H9 (cell line): ENCODE data around the gene ALKAL2. TPM values are rescaled to one million over a fixed set of nuclear protein-coding genes. Genes with fewer than 3 reads are reported as not detected.

Experiments used
- DNase-seq: peaks from one replicate; pipeline ENCODE4 v3.0.0-alpha.2; 2017
- H2AFZ ChIP-seq: one replicate; pipeline ENCODE4 v1.6.1; 2013; ENCODE audit warnings: mild to moderate bottlenecking, low read length, control low read depth, moderate library complexity
- H2AK5ac ChIP-seq: 2 replicates; pipeline ENCODE4 v1.6.1; 2013; ENCODE audit warnings: low read length, control low read depth, mixed read lengths; ENCODE audit not compliant: insufficient read length
- H2BK120ac ChIP-seq: one replicate; pipeline ENCODE4 v1.6.1; 2013; ENCODE audit warnings: low read depth, mild to moderate bottlenecking, low read length, control low read depth, inconsistent platforms; ENCODE audit not compliant: poor library complexity, severe bottlenecking
- H2BK12ac ChIP-seq: 2 replicates; pipeline ENCODE4 v1.6.1; 2013; ENCODE audit warnings: low read length, control low read depth, mixed read lengths, low read depth; ENCODE audit not compliant: insufficient read length
- H2BK15ac ChIP-seq: 2 replicates; pipeline ENCODE4 v1.6.1; 2013; ENCODE audit warnings: low read depth, low read length, control low read depth
- H2BK20ac ChIP-seq: one replicate; pipeline ENCODE4 v1.6.1; 2013; ENCODE audit warnings: low read depth, mild to moderate bottlenecking, low read length, control low read depth, inconsistent platforms; ENCODE audit not compliant: poor library complexity, severe bottlenecking
- H2BK5ac ChIP-seq: 2 replicates; pipeline ENCODE4 v1.6.1; 2013; ENCODE audit warnings: low read length, control low read depth, mixed read lengths; ENCODE audit not compliant: insufficient read length
- H3K14ac ChIP-seq: 2 replicates; pipeline ENCODE4 v1.6.1; 2013; ENCODE audit warnings: low read length, control low read depth; ENCODE audit not compliant: insufficient read depth
- H3K18ac ChIP-seq: 2 replicates; pipeline ENCODE4 v1.6.1; 2013; ENCODE audit warnings: low read depth, mild to moderate bottlenecking, mixed read lengths, low read length, control low read depth; ENCODE audit not compliant: insufficient read length
- H3K23ac ChIP-seq: 2 replicates; pipeline ENCODE4 v1.6.1; 2013; ENCODE audit warnings: low read length, control low read depth, mixed read lengths, low read depth; ENCODE audit not compliant: insufficient read length
- H3K23me2 ChIP-seq: 2 replicates; pipeline ENCODE4 v1.6.1; 2013; ENCODE audit warnings: low read depth, mild to moderate bottlenecking, mixed read lengths, low read length, control low read depth; ENCODE audit not compliant: insufficient read length, poor library complexity, severe bottlenecking
- H3K27ac ChIP-seq: 2 replicates; pipeline ENCODE4 v1.5.1; 2013; ENCODE audit warnings: low read length, control low read depth, mixed read lengths, low read depth; ENCODE audit not compliant: insufficient read length
- H3K27me3 ChIP-seq: 2 replicates; pipeline ENCODE4 v1.6.1; 2013; ENCODE audit warnings: low read length, control low read depth, inconsistent platforms; ENCODE audit not compliant: insufficient read depth
- H3K4ac ChIP-seq: 2 replicates; pipeline ENCODE4 v1.6.1; 2013; ENCODE audit warnings: low read depth, mild to moderate bottlenecking, control low read depth, inconsistent platforms, low read length, moderate library complexity
- H3K4me1 ChIP-seq: 2 replicates; pipeline ENCODE4 v1.6.1; 2013; ENCODE audit warnings: low read length, control low read depth, inconsistent platforms; ENCODE audit not compliant: insufficient read depth
- H3K4me2 ChIP-seq: 2 replicates; pipeline ENCODE4 v1.6.1; 2013; ENCODE audit warnings: low read length, control low read depth, mixed read lengths; ENCODE audit not compliant: insufficient read length, insufficient read depth
- H3K56ac ChIP-seq: 2 replicates; pipeline ENCODE4 v1.6.1; 2013; ENCODE audit warnings: low read depth, mild to moderate bottlenecking, mixed read lengths, low read length, control low read depth; ENCODE audit not compliant: insufficient read length
- H3K79me1 ChIP-seq: 2 replicates; pipeline ENCODE4 v1.6.1; 2013; ENCODE audit warnings: low read depth, mild to moderate bottlenecking, moderate library complexity, low read length, control low read depth, inconsistent platforms; ENCODE audit not compliant: insufficient read depth, poor library complexity, severe bottlenecking
- H3K79me2 ChIP-seq: 2 replicates; pipeline ENCODE4 v1.6.1; 2013; ENCODE audit warnings: low read length, control low read depth, inconsistent platforms; ENCODE audit not compliant: insufficient read depth
- H3K9ac ChIP-seq: 2 replicates; pipeline ENCODE4 v1.6.1; 2013; ENCODE audit warnings: low read length, control low read depth, mixed read lengths; ENCODE audit not compliant: insufficient read length; ENCODE audit errors: extremely low read depth
- H3K9me3 ChIP-seq: one replicate; pipeline ENCODE4 v1.6.1; 2013; ENCODE audit warnings: low read depth, low read length, inconsistent platforms; ENCODE audit not compliant: control insufficient read depth
- H3T11ph ChIP-seq: one replicate; pipeline ENCODE4 v1.6.1; 2013; ENCODE audit warnings: mild to moderate bottlenecking, low read length, control low read depth, inconsistent platforms
- H4K20me1 ChIP-seq: one replicate; pipeline ENCODE4 v1.6.1; 2013; ENCODE audit not compliant: control insufficient read depth, insufficient read length, insufficient read depth
- H4K5ac ChIP-seq: 2 replicates; pipeline ENCODE4 v1.6.1; 2013; ENCODE audit warnings: low read depth, mild to moderate bottlenecking, mixed read lengths, low read length, control low read depth; ENCODE audit not compliant: insufficient read length
- H4K8ac ChIP-seq: replicated peaks from 2 replicates; pipeline ENCODE4 v1.6.1; 2013; ENCODE audit warnings: low read length, control low read depth, mixed read lengths, low read depth; ENCODE audit not compliant: insufficient read length
- H4K91ac ChIP-seq: 2 replicates; pipeline ENCODE4 v1.6.1; 2013; ENCODE audit warnings: low read depth, mild to moderate bottlenecking, moderate library complexity, mixed read lengths, low read length, control low read depth; ENCODE audit not compliant: insufficient read length
- H3K27ac Mint-ChIP-seq, 3 experiments: 2 replicates in 2 of 3; 3 replicates in 1 of 3; pipeline ENCODE4 v1.8.0; 2020 to 2021; ENCODE audit warnings: mixed read lengths in 3 of 3, mild to moderate bottlenecking in 1 of 3, moderate library complexity in 1 of 3
- H3K27me3 Mint-ChIP-seq: 2 replicates; pipeline ENCODE4 v1.8.0; 2021; ENCODE audit warnings: low read depth, mild to moderate bottlenecking, moderate library complexity, mixed read lengths
- H3K36me3 Mint-ChIP-seq, 3 experiments: 2 replicates in 2 of 3; 3 replicates in 1 of 3; pipeline ENCODE4 v1.8.0; 2020 to 2021; ENCODE audit warnings: low read depth in 3 of 3, mixed read lengths in 3 of 3; ENCODE audit not compliant: insufficient read depth in 1 of 3
- H3K4me1 Mint-ChIP-seq, 2 experiments: 2 replicates each; pipeline ENCODE4 v1.8.0; 2020; ENCODE audit warnings: mixed read lengths in 2 of 2
- H3K4me3 Mint-ChIP-seq, 2 experiments: 2 replicates in 1 of 2; 3 replicates in 1 of 2; pipeline ENCODE4 v1.8.0; 2020 to 2021; ENCODE audit warnings: mild to moderate bottlenecking in 2 of 2, mixed read lengths in 2 of 2, moderate library complexity in 1 of 2
- H3K9me3 Mint-ChIP-seq, 2 experiments: 2 replicates in 1 of 2; 3 replicates in 1 of 2; pipeline ENCODE4 v1.8.0; 2020; ENCODE audit warnings: mild to moderate bottlenecking in 2 of 2, mixed read lengths in 2 of 2, moderate library complexity in 1 of 2
- WGBS: extraction: QIAGEN DNeasy Blood & Tissue Kit; methylation state at CpG from one replicate; pipeline ENCODE4 v1.1.7; 2013; ENCODE audit warnings: missing lambda C conversion rate, low lambda C conversion rate, mixed read lengths; ENCODE audit not compliant: insufficient read length; ENCODE audit errors: extremely low coverage; 5-methylcytosine and 5-hydroxymethylcytosine counted together
- total RNA-seq: library from RNA; stranded (reverse); gene quantifications from 2 replicates; pipeline ENCODE4 v1.2.1, GENCODE V29; 2021
- TF ChIP-seq, protein P1 (sequence below): fragments of 200-600 bp; sonication (generic); conservative IDR thresholded peaks from 3 replicates; pipeline ENCODE4 v1.8.0; 2021; ENCODE audit warnings: antibody characterized with exemption, mild to moderate bottlenecking

Gene ALKAL2
- total RNA-seq, 1 experiment from 2014 or later, result 0.48 TPM

DNA sequence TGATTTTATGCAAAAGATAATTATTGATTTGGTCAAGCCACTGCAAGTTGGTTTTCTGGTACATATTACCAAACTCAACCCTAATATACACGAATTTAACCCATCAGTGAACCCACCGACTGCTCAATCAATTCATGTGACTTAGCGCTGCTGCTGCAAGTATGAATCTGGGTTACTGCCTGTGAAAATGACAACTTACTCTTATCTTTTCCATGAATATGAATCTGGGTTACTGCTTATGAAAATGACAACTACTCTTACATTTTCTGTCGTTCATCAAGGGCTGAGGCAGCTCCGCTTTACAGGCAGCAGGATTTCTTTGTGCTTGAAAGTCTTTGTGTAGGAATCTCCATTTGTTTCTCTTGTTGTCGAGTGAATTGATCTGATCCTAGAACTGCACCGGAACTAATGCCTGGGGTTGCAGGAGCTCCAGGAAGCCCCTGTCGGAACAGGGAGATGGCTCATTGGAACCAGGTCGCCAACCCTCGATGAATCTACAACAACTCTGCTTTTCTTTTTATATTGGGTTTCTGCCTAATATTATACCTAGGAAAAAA is 22.1 kb upstream of the ALKAL2 start:
- Histone ChIP-seq H4K5ac (no peak overlapping the region), H3K18ac (no peak overlapping the region), H2BK5ac (no peak overlapping the region), H3K4me2 (no peak overlapping the region), H3K14ac (no peak overlapping the region), H2AK5ac (no peak overlapping the region), H4K8ac (no peak overlapping the region), H3K9me3 (no peaks in the 10 kb centered on the region), H4K20me1 (no peaks in the 10 kb centered on the region), H2BK12ac (no peak overlapping the region), H4K91ac (no peak overlapping the region), H3K56ac (no peak overlapping the region), H2BK15ac (no peak overlapping the region), H3T11ph (no peak overlapping the region), H3K4me1 (peaks cover 2% of the 10 kb centered on the region; the same call in 1 of the 2 replicates), H3K9ac (no peak overlapping the region), H2AFZ (no peak overlapping the region), H2BK120ac (no peak overlapping the region), H3K23me2 (no peaks in the 10 kb centered on the region), H3K79me1 (no peaks in the 10 kb centered on the region), H3K23ac (no peak overlapping the region), H3K27ac (no peak overlapping the region), H3K27me3 (no peaks in the 10 kb centered on the region), H3K79me2 (no peaks in the 10 kb centered on the region), H2BK20ac (no peak overlapping the region), H3K4ac (no peak overlapping the region)
- peaks cover 21 to 32% of the 10 kb centered on the region in 2 experiments for H3K4me1 Mint-ChIP-seq
- no peak overlapping the region for H3K4me3 Mint-ChIP-seq
- no CpG with 5 or more reads among the region's 10 CpGs for WGBS
- H3K27ac Mint-ChIP-seq, result peak overlapping the region; percentile 73 to 97 (median 95); a peak in 3 of 7 replicates
- H3K36me3 Mint-ChIP-seq, result no peaks in the 10 kb centered on the region; a peak in 1 of 7 replicates
- TF ChIP-seq, protein P1, sequence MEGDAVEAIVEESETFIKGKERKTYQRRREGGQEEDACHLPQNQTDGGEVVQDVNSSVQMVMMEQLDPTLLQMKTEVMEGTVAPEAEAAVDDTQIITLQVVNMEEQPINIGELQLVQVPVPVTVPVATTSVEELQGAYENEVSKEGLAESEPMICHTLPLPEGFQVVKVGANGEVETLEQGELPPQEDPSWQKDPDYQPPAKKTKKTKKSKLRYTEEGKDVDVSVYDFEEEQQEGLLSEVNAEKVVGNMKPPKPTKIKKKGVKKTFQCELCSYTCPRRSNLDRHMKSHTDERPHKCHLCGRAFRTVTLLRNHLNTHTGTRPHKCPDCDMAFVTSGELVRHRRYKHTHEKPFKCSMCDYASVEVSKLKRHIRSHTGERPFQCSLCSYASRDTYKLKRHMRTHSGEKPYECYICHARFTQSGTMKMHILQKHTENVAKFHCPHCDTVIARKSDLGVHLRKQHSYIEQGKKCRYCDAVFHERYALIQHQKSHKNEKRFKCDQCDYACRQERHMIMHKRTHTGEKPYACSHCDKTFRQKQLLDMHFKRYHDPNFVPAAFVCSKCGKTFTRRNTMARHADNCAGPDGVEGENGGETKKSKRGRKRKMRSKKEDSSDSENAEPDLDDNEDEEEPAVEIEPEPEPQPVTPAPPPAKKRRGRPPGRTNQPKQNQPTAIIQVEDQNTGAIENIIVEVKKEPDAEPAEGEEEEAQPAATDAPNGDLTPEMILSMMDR, result no peak
- H3K9me3 Mint-ChIP-seq, result no peaks in the 10 kb centered on the region
- DNase-seq, result no peak
- H3K27me3 Mint-ChIP-seq, result peaks cover 2% of the 10 kb centered on the region
